ENCODE results near the gene PI16.

The PI16 gene

GRCh38 chr6:36963451-36964290 lies 9.1 kb downstream of the PI16 start:
- no peak for TF ChIP-seq CTCF (IDR thresholded peaks at IDR 0.05; ENCODE audit: low read depth, low read length)
- H3K4me3 ChIP-seq (replicated peaks in 1 of 2; ENCODE audit: low read depth in 2 of 2, low read length in 2 of 2), result no peak overlapping the region
- peak in 1 of 2 donors; percentile 46 for DNase-seq (ENCODE audit: low read depth in 2 of 2)

- no peak for TF ChIP-seq CTCF (IDR thresholded peaks at IDR 0.05; ENCODE audit: low read depth, low read length)
- H3K4me3 ChIP-seq (replicated peaks in 1 of 2; ENCODE audit: low read depth in 2 of 2, low read length in 2 of 2), result no peak overlapping the region
- no peak for DNase-seq (ENCODE audit: low read depth in 2 of 2)
These were observed 9.8 kb downstream of the PI16 start for GRCh38 chr6:36964349-36964748.

- H3K4me3 ChIP-seq (replicated peaks in 1 of 2; ENCODE audit: low read depth in 2 of 2, low read length in 2 of 2), result no peak overlapping the region
- no peak for TF ChIP-seq CTCF (IDR thresholded peaks at IDR 0.05; ENCODE audit: low read depth, low read length)
- no peak for DNase-seq (ENCODE audit: low read depth in 2 of 2)
These were observed 10.4 kb downstream of the PI16 start for GRCh38 chr6:36964908-36965307.

GRCh38 chr6:36967301-36967700 lies 12.8 kb downstream of the PI16 start:
- TF ChIP-seq CTCF (IDR thresholded peaks at IDR 0.05; ENCODE audit: low read depth, low read length), result no peak
- DNase-seq (ENCODE audit: low read depth in 2 of 2), result no peak
- no peak overlapping the region for H3K4me3 ChIP-seq (replicated peaks in 1 of 2; ENCODE audit: low read depth in 2 of 2, low read length in 2 of 2)

- H3K4me3 ChIP-seq (replicated peaks in 1 of 2; ENCODE audit: low read depth in 2 of 2, low read length in 2 of 2), result no peak overlapping the region
- TF ChIP-seq CTCF (IDR thresholded peaks at IDR 0.05; ENCODE audit: low read depth, low read length), result no peak
- no peak for DNase-seq (ENCODE audit: low read depth in 2 of 2)
These were observed 13.2 kb downstream of the PI16 start for GRCh38 chr6:36967757-36968156.

GRCh38 chr6:36968266-36968977 lies 13.9 kb downstream of the PI16 start:
- TF ChIP-seq CTCF (IDR thresholded peaks at IDR 0.05; ENCODE audit: low read depth, low read length), result no peak
- DNase-seq (ENCODE audit: low read depth in 2 of 2), result peak in 1 of 2 donors; percentile 36

More at GRCh38 chr6:36968266-36968977, 13.9 kb downstream of the PI16 start:
- H3K4me3 ChIP-seq (replicated peaks in 1 of 2; ENCODE audit: low read depth in 2 of 2, low read length in 2 of 2), result no peak overlapping the region

Measured in cardiac fibroblast (primary cell).